ENCODE data around the gene DHX8. TPM values are rescaled to one million over a fixed set of nuclear protein-coding genes. Genes with fewer than 3 reads are reported as not detected.
A peak's percentile ranks its signal among the peaks of the same experiment; 100 is the strongest.

The DHX8 gene
- polyA plus RNA-seq, 1 experiment: 47.3 TPM

DNA sequence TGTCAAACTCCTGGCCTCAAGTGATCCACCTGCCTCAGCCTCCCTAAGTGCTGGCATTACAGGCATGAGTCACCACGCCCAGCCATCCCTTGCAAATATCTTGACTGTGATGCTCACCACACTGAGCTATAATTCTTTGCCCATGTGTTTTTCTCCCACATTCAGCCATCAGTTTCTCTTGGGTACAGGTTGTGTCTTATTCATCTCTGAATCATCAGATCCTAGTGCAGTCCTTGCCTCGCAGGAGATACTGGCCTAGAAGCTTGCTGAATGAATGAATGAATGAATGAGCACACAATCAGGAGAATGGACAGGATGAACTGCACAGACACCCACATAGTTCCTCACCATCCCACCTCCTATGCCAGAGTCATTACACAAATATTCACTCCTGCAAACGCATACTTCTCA, 86.7 kb downstream of the DHX8 start:
- no peaks in the 10 kb centered on the region for H3K9me3 ChIP-seq (ENCODE audit: control insufficient read depth, insufficient read depth, low read length)
- DNase-seq (ENCODE audit: low read depth, low spot score): peak; percentile 32
- TF ChIP-seq, protein P1, sequence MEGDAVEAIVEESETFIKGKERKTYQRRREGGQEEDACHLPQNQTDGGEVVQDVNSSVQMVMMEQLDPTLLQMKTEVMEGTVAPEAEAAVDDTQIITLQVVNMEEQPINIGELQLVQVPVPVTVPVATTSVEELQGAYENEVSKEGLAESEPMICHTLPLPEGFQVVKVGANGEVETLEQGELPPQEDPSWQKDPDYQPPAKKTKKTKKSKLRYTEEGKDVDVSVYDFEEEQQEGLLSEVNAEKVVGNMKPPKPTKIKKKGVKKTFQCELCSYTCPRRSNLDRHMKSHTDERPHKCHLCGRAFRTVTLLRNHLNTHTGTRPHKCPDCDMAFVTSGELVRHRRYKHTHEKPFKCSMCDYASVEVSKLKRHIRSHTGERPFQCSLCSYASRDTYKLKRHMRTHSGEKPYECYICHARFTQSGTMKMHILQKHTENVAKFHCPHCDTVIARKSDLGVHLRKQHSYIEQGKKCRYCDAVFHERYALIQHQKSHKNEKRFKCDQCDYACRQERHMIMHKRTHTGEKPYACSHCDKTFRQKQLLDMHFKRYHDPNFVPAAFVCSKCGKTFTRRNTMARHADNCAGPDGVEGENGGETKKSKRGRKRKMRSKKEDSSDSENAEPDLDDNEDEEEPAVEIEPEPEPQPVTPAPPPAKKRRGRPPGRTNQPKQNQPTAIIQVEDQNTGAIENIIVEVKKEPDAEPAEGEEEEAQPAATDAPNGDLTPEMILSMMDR (IDR thresholded peaks at IDR 0.05; ENCODE audit: low read depth, low read length): no peak
- H3K27me3 ChIP-seq (ENCODE audit: control insufficient read depth, insufficient read depth, low read length): no peaks in the 10 kb centered on the region
- CTCF ChIA-PET: interaction anchor here (0.6 to 0.8 kb wide), 4 partner anchors 8 to 196 kb away, joined by 3 to 5 read pairs (median 3); no protein-coding TSS in a partner anchor
- no peak overlapping the region for H3K27ac ChIP-seq (ENCODE audit: low read depth, low read length)
- POLR2A ChIA-PET: interaction anchor here (0.6 to 0.7 kb wide), 2 partner anchors 51 to 115 kb away, joined by 3 to 6 read pairs; no protein-coding TSS in a partner anchor
- no peak overlapping the region for H3K4me3 ChIP-seq (ENCODE audit: low read depth, low read length)

DNA sequence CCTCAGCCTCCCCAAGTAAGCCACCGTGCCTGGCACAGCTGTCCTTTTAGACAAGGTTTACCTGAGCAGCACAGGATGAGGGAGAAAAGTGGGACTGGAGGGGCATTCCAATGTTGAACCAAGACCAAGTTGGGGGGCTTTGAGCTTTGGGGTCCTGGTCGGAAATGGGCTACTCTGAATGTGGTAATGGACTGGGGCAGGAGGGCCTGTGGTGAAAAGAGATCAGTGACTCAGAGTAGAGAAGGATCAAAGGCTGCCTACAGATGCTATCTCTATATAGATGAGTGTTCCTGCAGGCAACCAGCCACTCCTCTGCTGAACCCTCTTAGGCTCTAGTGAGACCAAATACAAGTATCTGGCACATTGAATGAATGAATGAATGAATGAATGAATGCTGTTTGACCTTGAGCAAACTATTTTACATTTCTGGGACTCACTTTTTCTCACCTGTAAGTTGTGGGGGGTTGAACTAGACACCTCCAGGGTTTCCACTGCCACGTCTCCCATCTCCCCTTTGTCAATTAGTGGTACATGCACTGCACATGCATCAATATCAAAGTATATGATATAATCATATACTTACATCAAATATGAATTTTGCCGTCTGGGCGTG, 88.7 kb downstream of the DHX8 start:
- TF ChIP-seq, protein P1 (IDR thresholded peaks at IDR 0.05; ENCODE audit: low read depth, low read length): no peak
- no peak for DNase-seq (ENCODE audit: low read depth, low spot score)
- H3K27ac ChIP-seq (ENCODE audit: low read depth, low read length): no peak overlapping the region
- no peaks in the 10 kb centered on the region for H3K9me3 ChIP-seq (ENCODE audit: control insufficient read depth, insufficient read depth, low read length)
- CTCF ChIA-PET: no interaction called here
- no peak overlapping the region for H3K4me3 ChIP-seq (ENCODE audit: low read depth, low read length)
- no peaks in the 10 kb centered on the region for H3K27me3 ChIP-seq (ENCODE audit: control insufficient read depth, insufficient read depth, low read length)
- POLR2A ChIA-PET: no interaction called here

DNA sequence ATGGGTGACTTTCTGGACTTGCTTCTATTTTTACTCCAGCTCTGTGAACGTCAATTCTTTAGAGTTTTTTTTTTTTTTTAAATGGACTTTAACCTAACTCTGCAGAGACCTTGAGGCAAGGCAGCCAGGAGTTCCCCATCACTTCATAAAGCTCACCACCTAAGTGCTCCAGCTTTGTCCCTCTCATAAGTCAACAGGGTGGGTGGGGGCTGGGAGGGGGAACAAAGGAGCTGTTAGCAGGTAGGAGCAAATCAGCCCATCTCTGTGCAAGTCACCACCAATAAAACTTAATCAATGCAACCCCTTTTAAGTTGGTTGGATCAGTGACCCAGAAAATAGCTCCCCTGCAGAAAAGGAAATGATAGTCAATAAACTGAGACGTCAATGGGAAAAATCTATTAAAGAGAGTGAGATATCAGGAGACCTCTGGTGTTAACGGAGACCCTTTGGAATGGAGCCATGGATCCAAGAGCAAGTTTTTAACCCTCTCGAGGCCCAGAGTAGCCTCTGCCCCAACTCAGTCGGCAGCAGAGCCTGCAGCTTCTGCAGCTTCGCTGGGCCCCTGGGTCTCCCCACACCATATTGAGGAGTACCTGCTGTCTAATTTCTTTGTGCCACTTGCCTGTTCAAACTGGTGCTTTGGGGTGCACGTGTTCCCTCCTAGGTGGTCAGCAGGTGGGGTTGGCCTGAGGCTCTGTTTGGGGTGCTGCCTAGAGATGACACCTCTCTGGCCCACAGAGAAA, 90.0 kb downstream of the DHX8 start:
- POLR2A ChIA-PET: interaction anchor here (0.6 to 0.7 kb wide), 4 partner anchors 18 to 206 kb away, joined by 3 to 4 read pairs (median 4); no protein-coding TSS in a partner anchor
- H3K27me3 ChIP-seq (ENCODE audit: control insufficient read depth, insufficient read depth, low read length): no peaks in the 10 kb centered on the region
- TF ChIP-seq, protein P1 (IDR thresholded peaks at IDR 0.05; ENCODE audit: low read depth, low read length): no peak
- CTCF ChIA-PET: interaction anchor here (1.6 kb wide), 1 partner anchor 90 kb away, joined by 3 read pairs; the partner anchor contains the start of gene DHX8
- H3K9me3 ChIP-seq (ENCODE audit: control insufficient read depth, insufficient read depth, low read length): no peaks in the 10 kb centered on the region
- no peak overlapping the region for H3K27ac ChIP-seq (ENCODE audit: low read depth, low read length)
- no peak for DNase-seq (ENCODE audit: low read depth, low spot score)
- H3K4me3 ChIP-seq (ENCODE audit: low read depth, low read length): no peak overlapping the region

DNA sequence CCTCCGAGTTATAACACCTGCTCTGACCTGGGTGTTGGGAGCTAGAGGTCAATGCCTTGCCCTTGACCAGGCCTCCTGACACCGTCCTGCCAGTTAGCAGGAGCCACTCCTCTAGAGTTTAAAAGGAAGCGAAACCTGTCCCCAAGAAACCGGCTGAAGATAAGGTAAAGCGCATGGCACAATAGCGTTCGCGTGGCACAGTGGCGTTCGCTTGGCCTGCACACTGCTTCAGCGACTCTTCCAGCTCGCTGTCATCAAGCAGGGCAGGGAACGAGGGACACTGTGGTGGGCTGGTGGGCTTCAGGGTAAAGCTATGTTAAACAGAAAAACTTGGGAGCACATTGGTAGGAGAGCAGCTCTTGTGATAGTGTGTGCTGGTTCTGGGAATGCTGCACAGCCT, 90.6 kb downstream of the DHX8 start:
- no peak overlapping the region for H3K27ac ChIP-seq (ENCODE audit: low read depth, low read length)
- TF ChIP-seq, protein P1 (IDR thresholded peaks at IDR 0.05; ENCODE audit: low read depth, low read length): no peak
- no peak overlapping the region for H3K4me3 ChIP-seq (ENCODE audit: low read depth, low read length)
- no peaks in the 10 kb centered on the region for H3K9me3 ChIP-seq (ENCODE audit: control insufficient read depth, insufficient read depth, low read length)
- CTCF ChIA-PET: interaction anchor here (1.6 kb wide), 1 partner anchor 90 kb away, joined by 3 read pairs; the partner anchor contains the start of gene DHX8
- H3K27me3 ChIP-seq (ENCODE audit: control insufficient read depth, insufficient read depth, low read length): no peaks in the 10 kb centered on the region
- DNase-seq (ENCODE audit: low read depth, low spot score): no peak
- POLR2A ChIA-PET: interaction anchor here (0.6 kb wide), 1 partner anchor 207 kb away, joined by 3 read pairs; no protein-coding TSS in a partner anchor

Measured in AG04450 (cell line).